ENCODE measurements around the gene FSCN2.
A peak's percentile ranks its signal among the peaks of the same experiment; 100 is the strongest.

FSCN2 gene

DNA sequence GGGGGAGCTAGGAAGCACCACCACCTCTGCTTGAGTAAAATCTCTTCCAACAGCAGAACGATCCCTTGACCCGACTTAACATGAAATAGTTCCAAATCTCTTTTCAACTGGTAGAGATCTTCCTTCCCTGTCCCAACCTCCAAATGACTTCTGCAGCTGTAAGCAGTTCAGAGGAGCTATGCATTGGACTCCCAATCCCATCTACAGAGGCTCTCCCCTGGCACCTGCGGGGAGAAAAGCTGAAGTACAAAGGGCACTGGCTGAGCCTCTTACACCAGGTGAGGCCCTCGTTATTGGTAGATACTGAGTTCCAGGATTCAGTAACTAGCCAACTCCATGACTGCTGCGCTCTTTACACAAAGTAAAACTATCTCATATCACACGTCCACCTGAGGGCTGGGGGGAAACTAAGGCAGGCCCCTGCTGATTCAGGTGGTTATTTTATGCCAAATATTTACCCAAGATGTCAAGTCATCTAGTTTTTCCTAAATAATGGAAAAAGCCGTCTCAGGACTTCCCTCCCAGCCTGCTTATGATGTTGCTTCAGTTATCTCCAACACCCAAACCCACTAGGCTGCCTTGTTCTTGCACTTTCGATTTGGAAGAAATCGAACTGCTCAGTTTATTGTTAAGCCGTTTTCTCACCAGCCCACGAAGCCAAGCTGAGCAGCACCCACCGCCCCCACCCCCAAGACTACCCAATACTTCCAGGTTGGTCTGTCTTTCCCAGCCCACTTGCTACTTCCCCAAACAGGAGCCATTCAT lies 18.8 kb upstream of the FSCN2 start:
- no peak for ATAC-seq
- TF ChIP-seq ARNTL (CRISPR knock-in tag; IDR thresholded peaks at IDR 0.05; ENCODE audit: borderline replicate concordance, low read depth): 0 out of 2 replicates have a peak, but pooled peaks have one; percentile 9
- TF ChIP-seq CREB5 (CRISPR knock-in tag; IDR thresholded peaks at IDR 0.05; ENCODE audit: low read depth): no peak
- no peak for TF ChIP-seq GLIS3 (CRISPR knock-in tag; IDR thresholded peaks at IDR 0.05)
- TF ChIP-seq ESRRG (CRISPR knock-in tag; IDR thresholded peaks at IDR 0.05): no peak
- no peak for TF ChIP-seq TCF4 (CRISPR knock-in tag; IDR thresholded peaks at IDR 0.05; ENCODE audit: borderline replicate concordance)
- no peak for TF ChIP-seq ZFP30 (CRISPR knock-in tag; IDR thresholded peaks at IDR 0.05)
- no peak for TF ChIP-seq ZNF565 (CRISPR knock-in tag; conservative IDR thresholded peaks at IDR 0.05; ENCODE audit: low read depth)
- no peak for TF ChIP-seq PPARA (CRISPR knock-in tag; IDR thresholded peaks at IDR 0.05; ENCODE audit: borderline replicate concordance)
- TF ChIP-seq, protein P1, sequence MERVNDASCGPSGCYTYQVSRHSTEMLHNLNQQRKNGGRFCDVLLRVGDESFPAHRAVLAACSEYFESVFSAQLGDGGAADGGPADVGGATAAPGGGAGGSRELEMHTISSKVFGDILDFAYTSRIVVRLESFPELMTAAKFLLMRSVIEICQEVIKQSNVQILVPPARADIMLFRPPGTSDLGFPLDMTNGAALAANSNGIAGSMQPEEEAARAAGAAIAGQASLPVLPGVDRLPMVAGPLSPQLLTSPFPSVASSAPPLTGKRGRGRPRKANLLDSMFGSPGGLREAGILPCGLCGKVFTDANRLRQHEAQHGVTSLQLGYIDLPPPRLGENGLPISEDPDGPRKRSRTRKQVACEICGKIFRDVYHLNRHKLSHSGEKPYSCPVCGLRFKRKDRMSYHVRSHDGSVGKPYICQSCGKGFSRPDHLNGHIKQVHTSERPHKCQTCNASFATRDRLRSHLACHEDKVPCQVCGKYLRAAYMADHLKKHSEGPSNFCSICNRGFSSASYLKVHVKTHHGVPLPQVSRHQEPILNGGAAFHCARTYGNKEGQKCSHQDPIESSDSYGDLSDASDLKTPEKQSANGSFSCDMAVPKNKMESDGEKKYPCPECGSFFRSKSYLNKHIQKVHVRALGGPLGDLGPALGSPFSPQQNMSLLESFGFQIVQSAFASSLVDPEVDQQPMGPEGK (CRISPR knock-in tag; IDR thresholded peaks at IDR 0.05; ENCODE audit: borderline replicate concordance): peak; percentile 9; the same call in 1 of the 2 replicates
- no peak for TF ChIP-seq CSDC2 (CRISPR knock-in tag; IDR thresholded peaks at IDR 0.05)
- no peak for TF ChIP-seq TOX (CRISPR knock-in tag; IDR thresholded peaks at IDR 0.05; ENCODE audit: borderline replicate concordance)
- peak; percentile 13 for TF ChIP-seq ZC3H10 (CRISPR knock-in tag; IDR thresholded peaks at IDR 0.05)
- no peak for TF ChIP-seq BACH2 (CRISPR knock-in tag; IDR thresholded peaks at IDR 0.05; ENCODE audit: borderline replicate concordance)
- peak; percentile 31; the same call in 1 of the 2 replicates for TF ChIP-seq RARB (CRISPR knock-in tag; IDR thresholded peaks at IDR 0.05)
- peak; percentile 20; the same call in 1 of the 2 replicates for TF ChIP-seq CSRNP3 (CRISPR knock-in tag; IDR thresholded peaks at IDR 0.05)
- TF ChIP-seq ZFP3 (CRISPR knock-in tag; IDR thresholded peaks at IDR 0.05): no peak
- TF ChIP-seq ZNF8 (CRISPR knock-in tag; IDR thresholded peaks at IDR 0.05): no peak
- no peak for TF ChIP-seq ISL1 (CRISPR knock-in tag; IDR thresholded peaks at IDR 0.05)

- ATAC-seq: no peak
- no peak for TF ChIP-seq POU6F1 (CRISPR knock-in tag; IDR thresholded peaks at IDR 0.05; ENCODE audit: borderline replicate concordance, low read depth)
- no peak for TF ChIP-seq OSR1 (CRISPR knock-in tag; IDR thresholded peaks at IDR 0.05)
- no peak for TF ChIP-seq PPARA (CRISPR knock-in tag; IDR thresholded peaks at IDR 0.05; ENCODE audit: borderline replicate concordance)
- no peak for TF ChIP-seq ESRRG (CRISPR knock-in tag; IDR thresholded peaks at IDR 0.05)
- TF ChIP-seq CSRNP3 (CRISPR knock-in tag; IDR thresholded peaks at IDR 0.05): no peak
- TF ChIP-seq TOX (CRISPR knock-in tag; IDR thresholded peaks at IDR 0.05; ENCODE audit: borderline replicate concordance): no peak
- no peak for TF ChIP-seq TCF4 (CRISPR knock-in tag; IDR thresholded peaks at IDR 0.05; ENCODE audit: borderline replicate concordance)
- TF ChIP-seq ZFP30 (CRISPR knock-in tag; IDR thresholded peaks at IDR 0.05): no peak
- TF ChIP-seq, protein P2, sequence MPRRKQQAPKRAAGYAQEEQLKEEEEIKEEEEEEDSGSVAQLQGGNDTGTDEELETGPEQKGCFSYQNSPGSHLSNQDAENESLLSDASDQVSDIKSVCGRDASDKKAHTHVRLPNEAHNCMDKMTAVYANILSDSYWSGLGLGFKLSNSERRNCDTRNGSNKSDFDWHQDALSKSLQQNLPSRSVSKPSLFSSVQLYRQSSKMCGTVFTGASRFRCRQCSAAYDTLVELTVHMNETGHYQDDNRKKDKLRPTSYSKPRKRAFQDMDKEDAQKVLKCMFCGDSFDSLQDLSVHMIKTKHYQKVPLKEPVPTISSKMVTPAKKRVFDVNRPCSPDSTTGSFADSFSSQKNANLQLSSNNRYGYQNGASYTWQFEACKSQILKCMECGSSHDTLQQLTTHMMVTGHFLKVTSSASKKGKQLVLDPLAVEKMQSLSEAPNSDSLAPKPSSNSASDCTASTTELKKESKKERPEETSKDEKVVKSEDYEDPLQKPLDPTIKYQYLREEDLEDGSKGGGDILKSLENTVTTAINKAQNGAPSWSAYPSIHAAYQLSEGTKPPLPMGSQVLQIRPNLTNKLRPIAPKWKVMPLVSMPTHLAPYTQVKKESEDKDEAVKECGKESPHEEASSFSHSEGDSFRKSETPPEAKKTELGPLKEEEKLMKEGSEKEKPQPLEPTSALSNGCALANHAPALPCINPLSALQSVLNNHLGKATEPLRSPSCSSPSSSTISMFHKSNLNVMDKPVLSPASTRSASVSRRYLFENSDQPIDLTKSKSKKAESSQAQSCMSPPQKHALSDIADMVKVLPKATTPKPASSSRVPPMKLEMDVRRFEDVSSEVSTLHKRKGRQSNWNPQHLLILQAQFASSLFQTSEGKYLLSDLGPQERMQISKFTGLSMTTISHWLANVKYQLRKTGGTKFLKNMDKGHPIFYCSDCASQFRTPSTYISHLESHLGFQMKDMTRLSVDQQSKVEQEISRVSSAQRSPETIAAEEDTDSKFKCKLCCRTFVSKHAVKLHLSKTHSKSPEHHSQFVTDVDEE (CRISPR knock-in tag; IDR thresholded peaks at IDR 0.05): no peak
- no peak for TF ChIP-seq BACH2 (CRISPR knock-in tag; IDR thresholded peaks at IDR 0.05; ENCODE audit: borderline replicate concordance)
- no peak for TF ChIP-seq ZNF565 (CRISPR knock-in tag; conservative IDR thresholded peaks at IDR 0.05; ENCODE audit: low read depth)
- TF ChIP-seq, protein P1 (CRISPR knock-in tag; IDR thresholded peaks at IDR 0.05; ENCODE audit: borderline replicate concordance): no peak
- TF ChIP-seq ZFP3 (CRISPR knock-in tag; IDR thresholded peaks at IDR 0.05): no peak
- no peak for TF ChIP-seq ZC3H10 (CRISPR knock-in tag; IDR thresholded peaks at IDR 0.05)
- TF ChIP-seq ZNF70 (CRISPR knock-in tag; IDR thresholded peaks at IDR 0.05): no peak
- TF ChIP-seq ARNTL (CRISPR knock-in tag; IDR thresholded peaks at IDR 0.05; ENCODE audit: borderline replicate concordance, low read depth): no peak
- no peak for TF ChIP-seq ISL1 (CRISPR knock-in tag; IDR thresholded peaks at IDR 0.05)
- TF ChIP-seq CSDC2 (CRISPR knock-in tag; IDR thresholded peaks at IDR 0.05): no peak
- TF ChIP-seq GLIS3 (CRISPR knock-in tag; IDR thresholded peaks at IDR 0.05): no peak
Observed at GRCh38 chr17:81509972-81510784, 18.0 kb upstream of the FSCN2 start.
